ENCODE data around the gene COL27A1. TPM values are rescaled to one million over a fixed set of nuclear protein-coding genes. Genes with fewer than 3 reads are reported as not detected.
"Not testable (repeated sequence)": the region's sequence is repeated elsewhere in the genome, so short reads cannot be mapped to it uniquely, and the experiment has no call there.

Gene COL27A1
- total RNA-seq, 1 donor from 2014 or later, result 8.0 TPM

DNA sequence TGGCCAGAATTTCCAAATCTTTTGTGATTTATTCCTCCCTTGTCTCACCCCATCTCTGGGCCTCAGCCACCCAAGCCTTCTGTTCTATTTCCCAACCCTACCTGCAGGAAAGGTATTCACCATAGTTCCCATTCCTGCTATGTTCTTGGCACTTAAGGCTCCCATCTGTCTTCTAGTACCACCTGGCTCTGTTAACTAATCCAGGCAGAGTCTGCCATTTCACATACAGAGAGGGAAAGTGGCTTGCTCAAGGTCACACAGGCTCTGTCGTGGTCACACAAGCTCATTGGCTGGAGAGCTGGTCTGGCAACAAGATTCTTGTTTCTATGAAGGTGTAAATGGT is 35.2 kb downstream of the COL27A1 start:
- no peak for ATAC-seq (ENCODE audit: poor library complexity)
- intact Hi-C loops (cut with DNase I), result no loop called here
- DNase-seq, result no peak

DNA sequence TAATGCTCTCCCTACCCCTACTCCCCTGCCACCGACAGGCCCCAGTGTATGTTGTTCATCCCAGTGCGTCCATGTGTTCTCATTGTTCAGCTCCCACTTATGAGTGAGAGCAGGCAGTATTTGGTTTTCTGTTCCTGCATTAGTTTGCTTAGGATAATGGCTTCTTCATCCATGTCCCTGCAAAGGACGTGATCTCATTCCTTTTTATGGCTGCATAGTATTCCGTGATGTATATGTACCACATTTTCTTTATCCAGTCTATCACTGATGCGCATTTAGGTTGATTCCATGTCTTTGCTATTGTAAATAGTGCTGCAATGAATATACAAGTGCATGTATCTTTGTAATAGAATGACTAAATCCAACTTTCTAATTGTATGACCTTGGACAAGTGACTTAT is 36.1 kb downstream of the COL27A1 start:
- ATAC-seq (ENCODE audit: poor library complexity); DNase-seq; intact Hi-C loops (cut with DNase I): not testable (repeated sequence)

DNA sequence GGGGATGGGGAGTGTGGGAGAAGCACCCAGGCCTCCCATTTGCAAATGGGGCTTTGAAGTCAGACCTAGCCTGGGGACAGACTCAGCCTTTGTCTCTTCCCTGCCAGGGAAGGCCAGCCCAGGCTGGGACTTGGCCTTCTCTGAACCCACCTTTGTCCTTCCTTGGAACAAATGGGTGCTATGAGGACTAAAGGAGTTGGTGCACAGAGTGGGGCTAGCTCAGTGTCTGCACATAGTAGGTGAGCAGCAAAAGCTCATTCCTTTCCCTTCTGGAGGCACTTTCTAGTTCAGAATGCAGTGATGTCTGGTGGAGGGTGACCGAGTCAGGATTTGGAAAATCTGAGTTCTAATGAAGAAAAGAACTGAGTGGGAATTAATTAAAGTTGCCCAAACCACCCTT is 37.2 kb downstream of the COL27A1 start:
- ATAC-seq (ENCODE audit: poor library complexity) (no peak), DNase-seq (no peak)
- intact Hi-C loops (cut with DNase I), result no loop called here

DNA sequence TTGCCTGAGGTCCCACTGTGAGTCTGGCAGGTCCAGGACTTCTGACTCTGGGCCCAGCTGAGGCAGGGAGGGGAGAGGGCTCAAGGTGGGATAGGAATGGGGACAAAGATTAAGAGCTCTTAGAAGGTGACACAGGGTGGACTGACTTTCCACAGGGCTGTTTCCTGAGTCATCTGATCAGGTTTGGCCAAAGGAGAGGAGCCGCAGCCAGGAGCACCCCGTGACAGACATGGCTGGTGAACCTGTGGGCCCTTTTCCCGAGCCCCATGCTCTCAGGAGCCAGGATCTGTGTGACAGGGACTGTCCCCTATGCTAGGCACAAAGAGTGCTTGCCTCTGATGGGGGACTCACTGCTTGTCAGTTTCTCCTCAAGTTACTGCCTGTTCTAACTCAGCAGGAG is 37.8 kb downstream of the COL27A1 start:
- intact Hi-C loops (cut with DNase I), result no loop called here
- ATAC-seq (ENCODE audit: poor library complexity), result peak; percentile 49
- DNase-seq, result no peak

DNA sequence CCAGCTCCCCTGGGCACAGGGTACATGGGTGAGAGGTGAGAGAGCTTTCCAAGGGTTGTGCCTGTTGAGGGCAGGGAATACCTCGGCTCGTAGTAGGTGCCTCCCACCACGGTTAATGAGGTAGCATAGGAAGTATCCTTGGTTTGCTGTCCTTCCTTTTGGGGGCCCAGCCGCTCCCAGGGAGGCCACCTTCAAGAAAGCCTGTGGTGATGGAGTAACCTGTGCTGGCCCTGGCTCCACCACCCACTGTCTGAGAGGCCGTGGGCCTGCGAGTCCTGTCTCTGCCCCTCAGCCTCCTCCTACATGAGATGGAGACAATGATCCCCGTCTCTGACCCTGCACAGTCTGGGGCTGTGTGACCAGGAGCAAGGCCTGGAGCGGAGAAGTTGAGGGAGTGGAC is 40.8 kb downstream of the COL27A1 start:
- ATAC-seq (ENCODE audit: poor library complexity), result no peak
- intact Hi-C loops (cut with DNase I), result no loop called here
- DNase-seq, result no peak

DNA sequence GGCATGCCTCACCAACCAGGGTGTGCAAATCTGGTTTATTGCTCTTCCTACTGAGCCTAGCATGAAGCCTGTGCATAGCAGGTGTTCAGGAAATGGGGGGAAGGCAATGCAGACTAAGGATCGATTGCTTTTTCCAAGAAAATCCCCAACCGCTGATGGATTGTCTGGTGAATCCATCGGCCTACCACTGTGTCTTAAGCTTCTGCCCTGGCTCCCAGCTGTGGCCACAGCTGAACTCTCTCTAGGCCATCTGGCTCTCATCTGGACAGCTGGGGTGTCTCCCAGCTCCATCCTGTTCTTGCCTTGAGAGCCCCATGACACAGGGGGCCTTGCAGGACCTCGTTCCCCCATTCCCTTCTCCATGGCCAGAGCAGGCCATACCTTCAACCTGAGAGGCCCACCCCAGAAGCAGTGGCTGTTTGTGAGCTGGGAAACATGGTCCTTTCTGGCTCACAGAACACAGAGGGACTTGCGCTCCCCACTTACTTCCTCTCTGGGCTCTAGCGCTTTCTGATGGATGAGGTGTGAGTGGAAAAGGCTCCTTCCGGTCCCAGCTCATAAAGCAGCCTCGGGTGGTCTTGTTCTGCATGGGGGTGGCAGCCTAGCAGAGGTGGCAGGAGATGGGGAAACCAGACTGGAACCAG is 41.8 kb downstream of the COL27A1 start:
- intact Hi-C loops (cut with DNase I), result no loop called here
- ATAC-seq (ENCODE audit: poor library complexity) (no peak), DNase-seq (no peak)

DNA sequence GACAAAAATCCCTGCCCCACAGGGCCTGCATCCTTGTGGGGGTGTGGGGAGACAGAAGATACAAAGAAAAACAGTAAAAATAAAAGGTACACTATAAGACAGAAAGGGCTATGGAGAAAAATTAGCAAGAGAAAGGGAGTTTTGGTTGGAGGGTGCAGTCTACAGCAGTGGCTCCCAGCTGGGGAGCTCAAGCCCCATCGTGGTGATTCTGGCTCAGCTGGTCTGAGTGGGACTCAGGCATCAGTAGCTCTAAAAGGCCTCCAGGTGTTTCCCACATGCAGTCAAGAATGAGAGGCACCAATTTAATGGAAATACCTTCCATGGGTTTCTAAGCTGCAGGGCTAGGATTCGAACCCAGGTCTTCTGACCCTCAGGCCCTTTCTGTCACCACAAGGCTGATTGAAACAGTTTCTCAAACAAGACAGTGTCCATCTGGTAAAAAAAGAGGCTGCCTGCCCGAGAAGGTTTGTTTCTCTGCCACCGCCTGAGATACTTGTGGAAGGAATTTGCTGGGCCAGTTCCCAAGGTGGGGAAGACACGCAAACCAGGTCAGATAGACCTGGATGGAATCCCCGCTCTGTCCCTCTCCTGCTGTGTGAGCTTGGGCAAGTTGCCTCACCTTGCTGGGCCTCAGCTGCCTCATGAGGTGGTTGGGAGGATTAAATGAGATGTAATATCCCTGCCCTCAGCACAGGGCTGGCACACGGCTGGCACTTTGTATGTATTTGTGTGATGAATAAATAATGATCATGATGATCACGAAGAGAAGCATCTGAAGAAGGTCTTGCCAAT is 43.1 kb downstream of the COL27A1 start:
- DNase-seq, result no peak
- no peak for ATAC-seq (ENCODE audit: poor library complexity)
- intact Hi-C loops (cut with DNase I), result no loop called here

DNA sequence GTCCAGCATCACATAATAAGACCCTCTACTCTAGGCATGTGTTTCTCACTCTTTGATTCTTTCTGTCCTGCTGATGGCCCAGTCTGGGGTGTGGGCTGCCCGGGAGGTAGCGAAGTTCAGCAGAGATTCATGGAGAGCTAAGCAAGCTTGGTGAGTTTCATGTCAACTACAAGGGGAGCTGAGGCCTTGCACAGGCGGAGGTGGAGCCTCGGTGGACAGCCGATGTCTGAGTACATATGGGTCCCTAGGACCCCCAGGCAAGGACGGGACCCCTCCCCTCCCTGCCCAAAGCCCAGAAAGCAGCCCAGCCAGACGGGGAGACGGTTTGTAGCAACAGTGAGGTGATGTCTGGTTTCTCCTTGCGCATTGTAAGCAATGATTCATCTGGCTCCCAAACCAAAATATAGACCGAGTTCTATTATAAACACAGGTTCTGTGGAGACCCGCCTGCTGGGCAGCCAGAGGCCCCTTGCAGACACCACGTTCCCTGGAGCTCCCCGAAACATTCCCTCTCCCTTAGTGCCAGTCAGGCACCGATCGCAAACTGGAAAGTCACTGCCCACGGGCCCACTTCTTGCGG is 45.5 kb downstream of the COL27A1 start:
- DNase-seq (no peak), ATAC-seq (ENCODE audit: poor library complexity) (no peak)
- intact Hi-C loops (cut with DNase I), result no loop called here

DNA sequence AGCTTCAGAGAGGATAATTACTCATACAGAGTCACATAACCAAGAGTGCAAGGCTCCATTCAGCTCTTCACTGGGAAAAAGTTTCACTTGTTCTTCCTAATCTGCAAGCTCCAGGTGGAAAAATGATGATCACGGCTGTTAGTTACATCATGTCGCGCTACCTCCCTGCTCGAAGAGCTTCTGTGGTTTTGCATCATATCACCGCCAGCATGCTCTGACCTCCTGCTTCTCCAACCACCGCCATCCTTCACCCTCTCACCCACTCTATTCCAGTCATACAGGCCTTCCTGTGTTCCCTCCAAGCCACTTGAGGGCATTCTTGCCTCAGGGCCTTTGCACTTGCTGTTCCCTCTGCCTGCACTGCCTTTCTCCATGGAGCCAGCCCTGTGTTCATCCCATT is 47.1 kb downstream of the COL27A1 start:
- ATAC-seq (ENCODE audit: poor library complexity) (no peak), DNase-seq (no peak)
- intact Hi-C loops (cut with DNase I), result no loop called here

DNA sequence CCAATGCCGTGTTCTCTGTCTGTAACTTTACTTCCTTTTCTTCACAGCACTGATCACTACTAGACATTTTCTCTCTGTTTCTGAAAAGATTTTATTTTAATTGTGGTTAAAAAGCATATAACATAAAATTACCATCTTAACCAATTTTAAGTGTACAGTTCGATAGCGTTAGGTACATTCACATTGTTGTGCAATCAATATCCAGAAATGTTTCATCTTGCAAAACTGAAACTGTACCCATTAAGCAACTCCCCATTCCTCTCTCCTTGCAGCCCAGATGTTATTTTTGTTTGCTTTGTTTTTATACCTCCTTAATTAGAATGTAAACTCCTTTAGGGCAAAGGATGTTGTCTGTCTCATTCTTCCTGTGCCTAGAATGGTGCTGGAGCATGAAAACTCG is 47.5 kb downstream of the COL27A1 start:
- no peak for DNase-seq
- intact Hi-C loops (cut with DNase I), result no loop called here
- ATAC-seq (ENCODE audit: poor library complexity), result no peak

DNA sequence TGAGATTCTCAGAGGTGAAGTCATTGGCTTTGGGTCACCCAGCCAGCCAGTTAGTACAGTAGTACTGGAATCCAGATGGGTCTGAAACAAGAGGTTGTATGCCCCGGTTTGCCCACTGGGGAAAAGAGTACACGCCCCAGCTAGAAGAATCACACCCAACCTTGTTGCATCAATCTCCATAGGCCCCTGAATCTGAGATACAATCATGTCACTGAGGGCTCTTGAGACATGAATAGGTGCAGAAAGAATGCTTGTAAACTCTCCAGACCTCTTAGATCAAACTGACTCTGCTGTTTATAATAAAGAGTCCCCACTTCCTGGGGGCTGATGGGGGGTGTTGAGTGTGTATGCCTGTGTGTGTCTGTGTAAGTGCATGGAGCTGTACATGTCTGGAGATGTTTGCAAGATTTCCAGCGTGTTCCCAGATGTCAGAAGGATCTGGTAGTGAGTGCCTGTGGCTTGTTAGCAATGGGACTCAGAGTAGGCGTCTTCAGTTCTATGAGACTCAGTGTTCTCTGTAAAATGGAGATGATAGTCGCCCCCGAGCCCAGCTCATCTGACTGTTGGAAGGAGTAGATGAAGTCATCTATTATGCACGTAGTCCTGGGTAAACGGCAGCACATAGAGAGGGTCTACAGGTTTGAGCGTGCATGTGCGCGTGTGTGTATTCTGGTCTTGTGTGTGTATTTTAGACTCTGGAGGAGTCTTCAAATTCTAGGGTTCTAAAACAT is 48.2 kb downstream of the COL27A1 start:
- no peak for DNase-seq
- intact Hi-C loops (cut with DNase I), result no loop called here

DNA sequence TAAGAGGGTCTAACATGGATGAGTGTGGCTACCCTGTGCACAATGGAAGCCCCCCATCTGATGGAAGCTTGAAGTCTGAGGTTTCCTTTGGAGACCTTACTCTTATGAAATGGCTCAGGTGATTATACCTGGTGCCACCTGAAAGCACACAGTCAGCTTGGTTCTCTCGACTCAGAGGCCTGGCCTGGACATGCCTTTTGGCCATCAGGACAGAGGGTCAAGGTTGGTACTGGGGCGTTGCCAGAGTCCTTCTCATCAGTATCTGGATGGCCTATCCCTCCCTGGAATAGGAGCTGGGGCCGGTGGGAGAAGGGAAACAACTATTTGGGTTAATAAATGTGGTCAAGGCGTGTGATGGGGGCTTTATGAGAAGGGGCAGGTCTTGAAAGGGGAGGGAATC is 48.9 kb downstream of the COL27A1 start:
- no peak for ATAC-seq (ENCODE audit: poor library complexity)
- intact Hi-C loops (cut with DNase I), result no loop called here

More for the DNA sequence above, 48.2 kb downstream of the COL27A1 start:
- no peak for ATAC-seq (ENCODE audit: poor library complexity)

DNA sequence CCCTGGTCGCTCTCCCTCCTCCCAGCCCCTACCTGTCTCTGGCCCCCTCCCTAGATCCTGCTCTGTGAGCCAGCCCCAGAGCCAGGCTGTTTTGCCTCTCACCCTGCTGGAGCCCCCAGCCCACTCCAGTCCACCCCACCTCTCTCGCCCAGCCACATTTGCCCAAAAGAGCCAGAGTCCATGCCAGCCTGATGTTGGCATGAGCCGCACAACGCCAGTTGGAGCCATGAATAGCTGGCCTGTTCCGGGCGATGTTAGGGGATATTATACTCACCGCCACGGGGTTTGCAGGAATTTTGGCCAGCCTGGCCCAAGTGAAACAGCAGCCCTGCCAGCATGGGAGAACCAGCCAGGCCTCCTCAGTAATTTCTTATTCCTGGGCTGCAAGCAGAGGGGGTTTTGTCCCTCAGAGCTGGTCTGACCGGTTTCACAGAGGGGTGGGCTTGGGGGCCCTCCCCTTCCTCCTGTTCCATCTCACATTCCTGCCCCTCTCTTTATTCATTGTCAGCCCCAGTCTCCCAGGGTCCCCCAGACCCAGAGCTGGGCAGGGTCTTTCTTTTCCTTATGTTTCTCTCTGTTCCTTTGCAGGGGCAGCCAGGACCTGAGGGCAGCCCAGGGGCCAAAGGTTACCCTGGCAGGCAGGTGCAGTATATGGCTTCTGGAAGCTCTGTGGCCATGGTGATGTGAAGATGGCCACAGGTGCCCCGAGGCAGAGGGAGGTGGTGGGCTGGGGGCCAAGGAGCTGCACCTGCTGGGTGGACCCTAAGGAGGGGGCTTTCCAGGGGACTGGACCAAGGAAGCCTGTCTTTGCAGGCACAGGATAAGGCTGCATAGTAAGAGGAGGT is 50.1 kb downstream of the COL27A1 start:
- intact Hi-C loops (cut with DNase I), result no loop called here
- ATAC-seq (ENCODE audit: poor library complexity) (peak; percentile 36), DNase-seq (no peak)

More for the DNA sequence above, 48.9 kb downstream of the COL27A1 start:
- DNase-seq, result no peak

DNA sequence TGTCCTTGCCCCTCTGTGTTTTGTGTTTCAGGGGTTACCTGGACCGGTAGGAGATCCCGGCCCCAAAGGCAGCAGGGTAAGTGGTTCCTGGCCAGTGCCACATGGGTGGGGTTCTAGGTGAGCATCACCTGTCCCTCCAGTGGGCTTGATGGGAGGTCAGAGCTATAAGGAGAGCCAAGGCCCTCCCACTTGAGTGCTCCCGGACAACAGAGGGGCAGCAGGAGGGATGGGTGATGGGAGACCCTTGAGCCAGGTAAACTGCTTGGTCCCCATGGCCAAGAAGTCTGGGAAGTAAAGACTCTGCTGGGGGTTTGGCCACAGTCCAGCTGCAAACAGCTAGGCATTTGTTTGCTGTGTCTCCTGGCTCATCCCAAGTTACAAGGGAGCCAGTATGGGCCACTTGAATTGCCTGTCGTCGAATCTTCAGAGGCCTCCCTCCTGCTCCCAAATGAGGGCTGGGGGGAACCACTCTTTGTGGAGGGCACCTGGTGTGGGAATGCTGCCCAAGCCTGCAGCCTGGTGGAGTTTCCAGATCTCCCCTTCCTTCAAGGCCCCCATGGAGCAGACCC is 51.0 kb downstream of the COL27A1 start:
- intact Hi-C loops (cut with DNase I), result no loop called here
- DNase-seq, result no peak
- no peak for ATAC-seq (ENCODE audit: poor library complexity)

DNA sequence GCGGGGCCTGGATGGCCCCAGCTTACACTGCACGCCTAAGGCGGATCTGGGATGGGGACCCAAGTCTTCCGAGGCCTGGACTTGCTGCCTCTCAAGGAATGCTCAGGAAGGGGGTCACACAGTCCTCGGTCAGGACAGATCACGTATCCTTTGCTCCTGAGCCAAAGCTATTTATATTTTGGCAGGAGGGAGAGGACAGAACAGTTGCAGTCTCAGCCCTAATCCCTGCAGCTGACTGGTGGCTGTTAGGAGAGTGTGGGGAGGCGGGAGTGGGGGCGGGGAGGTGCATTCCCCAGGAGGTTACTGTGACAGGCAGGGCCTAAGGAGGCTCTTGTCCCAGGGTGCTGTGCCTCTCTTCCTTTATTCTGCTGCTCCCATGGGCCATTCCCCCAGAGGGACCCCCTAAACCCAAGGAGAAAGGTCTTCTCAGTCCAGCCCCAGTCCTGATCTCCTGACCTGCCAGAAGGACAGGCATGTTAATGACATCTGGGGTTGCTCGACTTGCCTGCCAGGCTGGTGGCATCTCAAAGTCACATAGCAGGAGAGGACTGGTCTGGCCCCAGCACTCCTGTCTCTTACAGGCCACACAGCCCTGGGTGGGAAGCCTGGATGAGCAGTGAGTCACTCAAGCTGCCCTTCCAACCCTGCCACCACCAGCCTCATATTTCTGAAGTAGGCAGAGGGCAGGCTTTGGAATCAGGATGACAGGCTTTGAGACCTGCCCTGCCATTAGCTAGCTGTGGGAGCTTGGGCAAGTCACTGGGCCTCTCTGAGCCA is 51.9 kb downstream of the COL27A1 start:
- ATAC-seq (ENCODE audit: poor library complexity), result peak; percentile 88
- peak; percentile 82 for DNase-seq
- intact Hi-C loops (cut with DNase I), result no loop called here

DNA sequence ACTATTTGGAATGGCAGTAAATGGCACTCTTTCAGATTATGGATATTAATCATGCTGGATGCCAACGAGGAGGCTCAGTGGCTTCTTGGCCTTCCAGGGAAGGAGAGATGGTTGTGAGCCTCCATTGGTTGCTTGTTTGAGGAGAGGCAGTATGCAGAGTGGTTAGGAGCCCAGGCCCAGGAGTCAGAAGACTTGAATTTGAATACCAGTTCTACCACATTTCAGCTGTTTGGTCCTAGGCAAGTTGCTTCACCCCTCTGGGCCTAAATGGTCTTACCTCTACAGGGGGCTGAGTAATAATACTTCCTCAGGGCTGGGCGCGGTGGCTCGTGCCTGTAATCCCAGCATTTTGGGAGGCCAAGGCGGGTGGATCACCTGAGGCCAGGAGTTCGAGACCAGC is 52.5 kb downstream of the COL27A1 start:
- no peak for ATAC-seq (ENCODE audit: poor library complexity)
- no peak for DNase-seq
- intact Hi-C loops (cut with DNase I), result no loop called here

DNA sequence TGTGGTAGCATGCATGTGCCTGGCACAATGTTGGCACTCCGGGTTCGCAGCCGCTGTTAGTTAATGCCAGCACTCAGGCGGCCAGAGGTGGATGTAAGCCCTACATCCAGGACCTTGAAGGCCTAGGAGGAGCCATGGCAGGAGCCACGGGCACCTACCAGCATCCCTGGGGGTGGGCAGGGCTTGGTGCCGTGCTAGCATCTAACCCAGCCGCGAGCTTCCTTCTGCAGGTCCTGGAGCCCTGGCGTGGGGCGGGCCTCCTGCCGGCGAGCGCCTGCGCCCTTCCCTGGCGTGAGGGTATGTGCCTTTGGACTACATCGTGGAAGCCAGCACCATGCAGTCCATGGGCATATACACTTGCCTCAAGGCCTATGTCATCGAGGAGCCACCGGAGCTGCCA is 53.8 kb downstream of the COL27A1 start:
- no peak for DNase-seq
- intact Hi-C loops (cut with DNase I), result no loop called here

DNA sequence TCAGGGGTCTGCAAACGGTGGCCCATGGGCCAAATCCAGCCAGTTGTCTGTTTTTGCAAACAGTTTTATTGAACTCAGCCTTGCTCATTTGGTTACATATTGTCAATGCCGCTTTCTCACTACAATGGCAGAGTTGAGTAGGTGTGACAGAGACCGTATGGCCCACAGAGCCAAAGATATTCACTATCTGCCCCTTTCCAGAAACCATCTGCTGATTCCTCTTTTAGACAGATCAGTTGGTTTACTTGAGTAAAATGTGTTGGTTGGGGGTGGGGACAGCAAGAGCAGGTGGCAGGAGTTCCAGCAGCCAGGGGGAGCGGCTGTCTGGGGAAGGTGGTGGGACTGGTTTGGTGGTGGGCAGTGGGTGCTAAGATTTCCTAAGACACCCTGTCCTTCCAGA is 54.8 kb downstream of the COL27A1 start:
- intact Hi-C loops (cut with DNase I), result no loop called here
- ATAC-seq (ENCODE audit: poor library complexity), result no peak
- no peak for DNase-seq

More for the DNA sequence above, 53.8 kb downstream of the COL27A1 start:
- ATAC-seq (ENCODE audit: poor library complexity), result no peak

Measured in Right ventricle myocardium superior (tissue), 1 donor.